ENCODE data around the gene KBTBD4. TPM values are rescaled to one million over a fixed set of nuclear protein-coding genes. Genes with fewer than 3 reads are reported as not detected.

The KBTBD4 gene
- total RNA-seq, 1 donor from 2014 or later, result 14.3 TPM

GRCh38 chr11:47592970-47593369 lies 14.2 kb upstream of the KBTBD4 start:
- intact Hi-C loops (cut with DNase I), result no loop called here
- DNase-seq (ENCODE audit: low spot score), result no peak

DNA sequence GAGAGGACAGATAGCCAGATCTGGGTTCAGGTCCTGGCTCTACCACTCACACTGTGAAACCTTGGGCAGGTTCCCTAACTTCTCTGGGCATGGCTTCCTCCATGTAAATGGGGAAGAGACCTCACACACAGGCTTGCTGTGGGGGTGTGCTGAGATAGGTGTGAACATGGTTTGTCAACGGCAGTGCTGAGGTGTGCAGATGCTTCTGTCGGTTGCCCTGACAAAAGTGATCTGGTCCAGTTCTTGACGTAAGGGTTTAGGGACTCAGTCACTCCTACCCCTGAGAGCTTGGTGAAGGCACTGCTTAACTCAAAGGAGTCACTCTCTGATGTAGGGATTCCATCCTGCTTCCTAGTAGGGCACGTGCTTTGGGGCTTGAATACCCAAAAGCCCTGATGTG lies 13.5 kb upstream of the KBTBD4 start:
- intact Hi-C loops (cut with DNase I), result no loop called here
- no peak for DNase-seq (ENCODE audit: low spot score)

DNA sequence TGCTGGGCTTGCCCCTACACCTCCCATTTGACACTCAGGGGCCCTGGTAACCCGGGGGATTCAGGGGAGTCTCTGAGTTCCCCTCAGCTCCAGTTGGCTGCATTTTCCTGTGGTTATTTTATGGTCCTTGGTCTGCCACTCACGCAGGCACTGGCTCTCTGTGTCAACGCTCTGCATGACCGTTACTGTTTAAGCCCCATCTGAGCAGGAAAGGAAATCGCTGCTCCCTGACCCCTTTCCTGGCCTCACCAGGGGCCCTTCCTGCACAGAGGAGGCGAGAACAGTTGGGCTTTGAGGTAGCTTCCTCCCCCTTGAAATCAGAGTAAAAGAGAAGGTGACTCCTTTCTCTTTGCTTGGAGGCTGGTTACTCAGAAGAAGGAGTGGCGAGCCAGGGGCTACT lies 13.0 kb upstream of the KBTBD4 start:
- DNase-seq (ENCODE audit: low spot score), result no peak
- intact Hi-C loops (cut with DNase I), result no loop called here

- DNase-seq (ENCODE audit: low spot score), result no peak
Measured at GRCh38 chr11:47589977-47590861, 11.4 kb upstream of the KBTBD4 start.

DNA sequence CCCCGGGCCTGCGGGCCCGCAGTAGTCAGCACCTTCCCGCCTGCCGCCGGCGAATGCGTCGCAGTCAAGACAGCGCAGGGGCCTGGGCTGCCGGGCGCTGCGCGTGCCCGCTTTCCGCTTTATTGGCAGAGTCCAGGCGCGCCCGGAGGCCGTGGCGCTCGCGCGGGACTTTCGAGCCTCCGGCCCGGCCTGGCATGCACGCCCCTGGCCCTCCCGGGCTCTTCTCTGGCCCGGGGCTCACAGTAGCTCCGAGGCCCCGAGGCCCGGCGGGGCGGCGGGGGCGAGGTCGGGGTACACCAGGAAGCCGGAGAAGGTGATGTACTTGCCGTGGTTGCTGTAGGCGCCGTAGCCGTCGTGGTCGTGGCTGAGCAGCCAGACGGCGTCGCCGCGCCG lies 10.8 kb upstream of the KBTBD4 start:
- intact Hi-C loops (cut with DNase I), result no loop called here
- no peak for DNase-seq (ENCODE audit: low spot score)

More at GRCh38 chr11:47589977-47590861, 11.4 kb upstream of the KBTBD4 start:
- intact Hi-C loops (cut with DNase I), result no loop called here

GRCh38 chr11:47589118-47589517 lies 10.3 kb upstream of the KBTBD4 start:
- intact Hi-C loops (cut with DNase I), result no loop called here
- DNase-seq (ENCODE audit: low spot score), result no peak

DNA sequence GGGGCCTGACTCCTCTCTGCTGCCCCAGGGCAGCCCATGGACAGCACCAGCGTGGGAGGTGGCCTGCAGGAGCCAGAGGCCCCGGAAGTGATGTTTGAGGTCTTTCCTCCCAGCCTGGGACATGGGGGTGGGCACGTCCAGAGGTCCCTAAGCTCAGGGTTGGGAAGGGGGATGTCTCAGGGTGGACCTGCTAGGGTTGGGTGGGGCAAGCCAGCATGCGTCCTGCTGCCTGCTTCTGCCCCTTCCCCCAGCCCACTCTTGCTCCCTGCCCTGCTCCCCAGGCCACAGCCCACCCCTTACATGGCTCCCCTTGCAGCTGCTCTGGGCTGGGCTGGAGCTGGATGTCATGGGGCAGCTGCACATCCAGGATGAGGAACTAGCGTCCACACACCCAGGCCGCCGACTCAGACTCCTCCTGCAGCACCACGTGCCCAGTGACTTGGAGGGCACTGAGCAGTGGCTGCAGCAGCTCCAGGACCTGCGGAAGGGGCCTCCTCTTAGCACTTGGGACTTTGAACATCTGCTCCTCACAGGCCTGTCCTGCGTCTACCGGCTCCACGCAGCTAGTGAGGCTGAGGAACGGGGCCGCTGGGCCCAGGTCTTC lies 9.1 kb upstream of the KBTBD4 start:
- DNase-seq (ENCODE audit: low spot score), result no peak
- intact Hi-C loops (cut with DNase I), result no loop called here

DNA sequence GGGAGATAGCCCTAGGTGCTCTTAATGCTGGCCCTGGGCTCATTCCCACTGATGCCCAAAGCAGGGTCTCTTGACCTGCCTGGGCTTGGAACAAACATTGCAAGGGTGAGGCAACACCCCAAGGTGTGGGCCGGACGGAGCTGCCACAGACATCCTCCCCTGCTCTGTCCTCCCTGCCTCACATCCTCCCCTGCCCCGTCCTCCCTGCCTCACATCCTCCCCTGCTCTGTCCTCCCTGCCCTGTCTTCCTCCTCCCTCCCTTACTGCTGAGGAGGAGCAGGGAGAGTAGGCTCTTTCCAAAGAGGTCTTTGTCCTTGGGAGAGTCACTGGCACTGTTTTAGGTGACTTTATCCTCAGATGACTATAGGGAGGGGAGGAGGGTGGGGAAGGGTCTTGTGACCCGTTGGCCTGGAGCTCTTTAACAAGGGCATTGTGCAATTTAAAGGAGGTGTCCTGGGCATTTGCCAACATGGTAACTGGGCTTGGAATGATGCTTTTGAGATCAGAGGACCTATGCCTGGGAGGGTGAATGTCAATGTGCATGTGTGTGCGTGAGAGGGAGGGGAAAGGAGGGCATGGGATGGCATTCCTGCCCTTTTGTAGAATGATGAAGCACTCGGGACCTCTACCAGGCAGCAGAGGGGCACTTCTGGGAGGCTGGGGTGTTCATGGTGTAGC lies 8.4 kb upstream of the KBTBD4 start:
- no peak for DNase-seq (ENCODE audit: low spot score)
- intact Hi-C loops (cut with DNase I), result no loop called here

DNA sequence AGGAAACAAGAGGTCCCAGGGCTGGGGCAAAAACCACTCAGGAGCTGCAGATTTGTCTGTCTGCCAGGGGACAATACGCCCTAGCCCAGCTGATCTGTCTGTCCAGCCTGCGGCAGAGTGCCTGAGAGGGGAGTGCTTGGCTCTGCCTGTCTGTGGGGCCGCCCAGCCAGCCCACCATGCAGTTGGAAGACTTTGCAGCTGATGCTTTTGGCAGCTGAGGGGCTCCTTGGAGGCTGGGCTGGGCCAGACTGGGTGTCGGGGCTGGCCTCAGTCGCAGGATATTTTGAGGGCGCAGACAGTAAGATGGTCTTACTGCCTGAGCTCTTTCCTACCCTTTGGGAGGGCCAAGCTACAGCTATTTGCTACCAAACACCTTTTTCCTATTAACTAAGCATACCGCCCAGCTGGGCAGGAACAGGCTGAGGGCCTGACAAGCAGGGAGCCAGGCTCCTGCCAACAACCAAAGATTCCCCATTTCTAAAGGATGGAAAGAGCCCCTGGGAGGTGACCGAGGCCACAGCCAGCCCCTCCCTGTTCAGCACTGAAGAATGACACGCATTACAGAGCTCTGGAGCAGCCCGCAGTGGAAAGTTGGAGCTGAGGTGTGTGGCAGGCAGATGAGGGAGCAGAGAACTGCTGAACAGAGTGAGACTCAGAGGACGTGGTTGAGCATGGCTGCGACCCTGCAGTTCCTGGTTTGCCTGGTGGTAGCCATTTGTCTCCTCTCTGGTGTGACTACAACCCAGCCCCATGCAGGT lies 7.5 kb upstream of the KBTBD4 start, which contains the start of gene FAM180B:
Gene FAM180B (plus strand): TSS at position 581 of the 758 bp plus-strand sequence. CDS start 91 bp downstream, at position 672.
- intact Hi-C loops (cut with DNase I), result no loop called here

GRCh38 chr11:47583844-47584243 lies 5.1 kb upstream of the KBTBD4 start:
- DNase-seq (ENCODE audit: low spot score), result no peak
- intact Hi-C loops (cut with DNase I), result no loop called here

More for the DNA sequence above, 7.5 kb upstream of the KBTBD4 start, which contains the start of gene FAM180B:
- DNase-seq (ENCODE audit: low spot score), result no peak

- no peak for DNase-seq (ENCODE audit: low spot score)
- intact Hi-C loops (cut with DNase I), result no loop called here
Measured at GRCh38 chr11:47577460-47578041, 1.2 kb downstream of the KBTBD4 start.

GRCh38 chr11:47573321-47573720 lies 5.4 kb downstream of the KBTBD4 start:
- intact Hi-C loops (cut with DNase I), result no loop called here
- DNase-seq (ENCODE audit: low spot score), result peak; percentile 76

GRCh38 chr11:47572715-47573255 lies 6.0 kb downstream of the KBTBD4 start:
- intact Hi-C loops (cut with DNase I), result no loop called here
- peak; percentile 44 for DNase-seq (ENCODE audit: low spot score)

DNA sequence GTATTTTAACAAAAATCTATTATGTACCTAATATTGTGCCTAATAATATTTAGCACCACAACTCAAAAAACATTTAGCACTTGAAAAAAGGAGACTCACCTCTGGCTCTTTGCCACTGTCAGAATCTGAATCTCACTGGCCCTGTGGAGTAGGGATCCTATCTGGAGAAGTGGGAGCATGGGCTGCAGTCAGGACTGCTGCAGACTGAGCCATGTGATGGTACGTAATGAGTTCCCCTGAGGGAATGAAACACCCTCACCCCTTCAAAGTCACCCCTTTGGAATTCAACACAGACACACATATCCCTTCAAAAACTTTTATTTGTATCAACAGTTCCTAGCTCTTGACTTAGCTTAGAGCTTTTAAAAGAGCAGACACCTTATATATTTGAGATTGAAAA lies 6.9 kb downstream of the KBTBD4 start:
- intact Hi-C loops (cut with DNase I), result no loop called here
- peak; percentile 20 for DNase-seq (ENCODE audit: low spot score)

- intact Hi-C loops (cut with DNase I), result no loop called here
- peak; percentile 6 for DNase-seq (ENCODE audit: low spot score)
Measured at GRCh38 chr11:47571357-47571729, 7.4 kb downstream of the KBTBD4 start.

GRCh38 chr11:47570651-47571356 lies 8.0 kb downstream of the KBTBD4 start:
- intact Hi-C loops (cut with DNase I), result no loop called here

DNA sequence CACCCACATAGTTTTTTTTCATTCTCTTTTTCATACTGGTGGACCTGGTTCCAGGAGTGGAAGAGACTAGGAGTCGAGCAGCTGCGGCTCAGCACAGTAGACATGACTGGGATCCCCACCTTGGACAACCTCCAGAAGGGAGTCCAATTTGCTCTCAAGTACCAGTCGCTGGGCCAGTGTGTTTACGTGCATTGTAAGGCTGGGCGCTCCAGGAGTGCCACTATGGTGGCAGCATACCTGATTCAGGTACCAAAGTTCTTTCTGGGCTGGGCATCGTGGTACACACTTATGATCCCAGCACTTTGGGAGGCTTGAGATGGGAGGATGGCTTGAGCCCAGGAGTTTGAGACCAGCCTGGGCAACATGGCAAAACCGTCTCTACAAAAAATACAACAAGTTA lies 9.1 kb downstream of the KBTBD4 start:
- intact Hi-C loops (cut with DNase I), result no loop called here
- peak; percentile 24 for DNase-seq (ENCODE audit: low spot score)

More at GRCh38 chr11:47570651-47571356, 8.0 kb downstream of the KBTBD4 start:
- no peak for DNase-seq (ENCODE audit: low spot score)

DNA sequence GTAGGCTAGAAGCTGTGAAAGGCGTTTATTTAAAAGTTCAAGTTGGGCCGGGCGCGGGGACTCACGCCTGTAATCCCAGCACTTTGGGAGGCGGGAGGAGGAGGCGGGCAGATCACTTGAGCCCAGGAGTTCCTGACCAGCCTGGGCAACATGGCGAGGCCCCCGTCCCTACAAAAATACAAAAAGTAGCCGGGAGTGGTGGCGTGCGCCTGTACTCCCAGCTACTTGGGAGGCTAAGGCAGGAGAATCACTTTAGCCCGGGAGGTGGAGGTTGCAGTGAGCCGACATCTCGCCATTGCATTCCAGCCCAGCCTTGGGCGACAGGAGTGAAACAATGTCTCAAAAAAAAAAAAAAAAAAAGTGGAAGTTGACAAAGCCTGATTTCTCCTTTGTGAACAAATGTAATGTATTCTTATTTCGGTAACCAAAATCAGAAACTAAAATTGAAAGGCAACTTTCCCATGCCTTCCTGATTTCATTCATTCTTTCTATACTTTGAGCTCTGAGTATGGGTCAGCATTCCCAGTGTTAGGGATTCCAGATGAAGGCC lies 12.5 kb downstream of the KBTBD4 start:
- intact Hi-C loops (cut with DNase I), result no loop called here

More for the DNA sequence above, 12.5 kb downstream of the KBTBD4 start:
- no peak for DNase-seq (ENCODE audit: low spot score)

Measured in cardiac septum (tissue), 1 donor.